OCI-LY3 (cell line): ENCODE data around the gene DNAJB13.

Source experiments
- CTCF ChIP-seq: fragments of 200-600, 300-600 bp; sonication (generic); IDR thresholded peaks from 2 replicates; pipeline ENCODE4 v1.5.1; 2014; ENCODE audit warnings: antibody characterized with exemption, low read length, low read depth
- EZH2phosphoT487 ChIP-seq: fragments of 200-600 bp; shearing (Covaris generic); IDR thresholded peaks from 2 replicates; pipeline ENCODE4 v1.6.1; 2018; ENCODE audit warnings: antibody characterized with exemption, mixed run types, low read depth

GRCh38 chr11:73969091-73969490 is 18.3 kb downstream of the DNAJB13 start:
- no peak for TF ChIP-seq CTCF
- TF ChIP-seq EZH2phosphoT487: no peak
